IMR-90 (cell line): ENCODE data around the gene SDHB.

Source experiments
- CTCF ChIP-seq: conservative IDR thresholded peaks from 2 replicates; pipeline ENCODE4 v1.5.1; 2012; ENCODE audit warnings: mild to moderate bottlenecking, low read depth, low read length, improper control_type of control experiment
- POLR2A ChIP-seq: IDR thresholded peaks from 2 replicates; pipeline ENCODE4 v1.6.1; 2012; ENCODE audit warnings: mild to moderate bottlenecking, low read depth, low read length
- RFX5 ChIP-seq: IDR thresholded peaks from 2 replicates; pipeline ENCODE4 v1.8.0; 2012; ENCODE audit warnings: low read depth, mild to moderate bottlenecking, low read length, moderate library complexity

DNA sequence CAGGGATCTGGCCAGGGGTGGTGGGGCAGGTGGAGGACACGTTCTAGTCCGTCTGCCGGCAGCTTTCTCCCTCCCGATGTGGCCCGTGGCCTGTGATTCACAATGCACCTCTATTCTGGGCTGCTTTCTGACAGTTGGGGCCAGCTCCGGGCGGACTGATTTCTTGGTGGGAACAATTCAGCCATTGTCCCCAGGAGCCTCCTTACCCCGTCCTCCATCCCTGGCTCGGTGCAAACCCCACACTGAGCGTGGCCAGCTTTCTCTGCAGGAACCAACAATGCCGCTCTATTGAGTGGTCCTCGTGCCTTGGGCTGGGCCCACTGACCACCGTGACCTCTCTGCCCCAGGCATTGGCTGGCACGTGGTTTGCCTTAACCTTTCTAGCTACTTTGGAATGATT, 35.7 kb upstream of the SDHB start:
- no peak for TF ChIP-seq CTCF
- no peak for TF ChIP-seq POLR2A
- TF ChIP-seq RFX5, result no peak
